K562 (cell line): Measurements from ENCODE around the gene KIF21A. TPM values are rescaled to one million over a fixed set of nuclear protein-coding genes. Genes with fewer than 3 reads are reported as not detected.

ENCODE experiments used
- ATF4 ChIP-seq: fragments of 450-650 bp; formaldehyde crosslinking; IDR thresholded peaks from 2 replicates; pipeline ENCODE4 v1.4.0; 2022; ENCODE audit warnings: mild to moderate bottlenecking, moderate library complexity
- DNMT1 ChIP-seq: fragments of 450-650 bp; IDR thresholded peaks from 2 replicates; pipeline ENCODE4 v1.6.1; 2016; ENCODE audit warnings: antibody characterized with exemption, mild to moderate bottlenecking
- ELF2 ChIP-seq: fragments of 250-450 bp; sonication (Bioruptor Pico); IDR thresholded peaks from 2 replicates; pipeline ENCODE4 v1.5.0; 2021; ENCODE audit warnings: mild to moderate bottlenecking
- HDAC1 ChIP-seq, 2 experiments: fragments of 450-650 bp; IDR thresholded peaks; 2 replicates each; pipeline ENCODE4 v1.6.1; 2016 to 2017; ENCODE audit warnings: inconsistent platforms in 1 of 2, mild to moderate bottlenecking in 1 of 2, moderate library complexity in 1 of 2
- HOXB6 ChIP-seq: fragments of 250-450 bp; sonication (Bioruptor Pico); IDR thresholded peaks from 2 replicates; pipeline ENCODE4 v1.5.1; 2022; ENCODE audit warnings: mild to moderate bottlenecking, borderline replicate concordance
- ILF3 ChIP-seq: fragments of 450-650 bp; IDR thresholded peaks from 2 replicates; pipeline ENCODE4 v1.6.1; 2018; ENCODE audit warnings: antibody characterized with exemption, mild to moderate bottlenecking, moderate library complexity, borderline replicate concordance
- KLF13 ChIP-seq: fragments of 450-650 bp; IDR thresholded peaks from 2 replicates; pipeline ENCODE4 v1.6.1; 2016; ENCODE audit warnings: missing genetic modification characterization, low read depth, mild to moderate bottlenecking, missing compliant biosample characterization, moderate library complexity, borderline replicate concordance
- MED1 ChIP-seq: sonication (generic); formaldehyde crosslinking; IDR thresholded peaks from 2 replicates; pipeline ENCODE4 v1.8.1; 2023; ENCODE audit warnings: missing genetic modification reagents, borderline replicate concordance
- PHTF2 ChIP-seq: fragments of 250-450 bp; sonication (Bioruptor Pico); IDR thresholded peaks from 2 replicates; pipeline ENCODE4 v1.5.0; 2021; ENCODE audit warnings: mild to moderate bottlenecking
- ZFPM2 ChIP-seq: fragments of 250-450 bp; sonication (Bioruptor Pico); IDR thresholded peaks from 2 replicates; pipeline ENCODE4 v1.5.1; 2022; ENCODE audit warnings: mild to moderate bottlenecking
- ZKSCAN8 ChIP-seq: fragments of 200-800 bp; sonication (Bioruptor generic); IDR thresholded peaks from 2 replicates; pipeline ENCODE4 v1.6.1; 2016; ENCODE audit warnings: missing genetic modification characterization, missing compliant biosample characterization
- ZNF253 ChIP-seq: fragments of 250-450 bp; sonication (Bioruptor Pico); conservative IDR thresholded peaks from 2 replicates; pipeline ENCODE4 v1.6.1; 2021; ENCODE audit warnings: mild to moderate bottlenecking
- polyA plus RNA-seq, 8 experiments: library from polyadenylated mRNA; depleted of rRNA in 4 of 8; stranded (reverse) in 5 of 8; unstranded in 3 of 8; fragments of >200 nt; fragmentation: Nextera tagmentation in 2 of 8; fragmentation: Illumina TruSeq in 1 of 8; extraction: Ambion mirVana in 2 of 8; extraction: Trizol in 1 of 8; gene quantifications; 2 replicates each; pipeline versions ENCODE4 v1.2.1 to v1.2.3, GENCODE V29; 2011 to 2014; ENCODE audit warnings: inconsistent platforms in 1 of 8, missing spikeins in 1 of 8
- total RNA-seq, 7 experiments: library from RNA; depleted of rRNA in 6 of 7; stranded (reverse); fragments of >200 nt in 6 of 7; fragmentation: Illumina TruSeq in 2 of 7; extraction: Trizol in 2 of 7; gene quantifications; 2 replicates each; pipeline versions ENCODE4 v1.2.1 to v1.2.3, GENCODE V29; 2011 to 2021; ENCODE audit warnings: low replicate concordance in 1 of 7
- TF ChIP-seq, protein P1 (sequence below): IDR thresholded peaks from 3 replicates; pipeline ENCODE4 v1.6.1; 2011; ENCODE audit warnings: borderline replicate concordance, mild to moderate bottlenecking; ENCODE audit not compliant: insufficient read length, insufficient read depth

The KIF21A gene
- total and polyA plus RNA-seq, 9 of the 15 experiments (the other 6 are each of a cell fraction or from before 2014, with no cell fraction given) = 17.7 to 45.0 (median 30.3) TPM

DNA sequence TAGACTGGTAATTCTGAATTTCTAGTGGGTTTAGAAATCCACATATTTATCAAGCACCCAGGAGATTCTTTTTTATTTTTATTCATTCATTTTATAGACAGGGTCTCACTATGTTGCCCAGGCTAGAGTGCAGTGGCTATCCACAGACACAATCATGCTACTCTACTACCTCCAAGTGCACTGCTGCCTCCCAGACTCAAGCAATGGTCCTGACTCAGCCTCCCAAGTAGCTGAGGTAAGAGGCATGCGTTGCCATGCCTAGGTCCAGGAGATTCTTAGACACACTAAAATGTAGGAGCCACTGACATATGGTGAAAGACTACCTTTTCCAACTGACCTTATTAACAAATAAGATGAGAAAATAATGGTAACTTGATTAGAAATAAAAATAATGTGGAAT lies 38.9 kb downstream of the KIF21A start (continued):
- TF ChIP-seq ZNF253 (CRISPR knock-in tag) = no peak
- no peak for TF ChIP-seq ZFPM2
- no peak for TF ChIP-seq DNMT1
- TF ChIP-seq ZKSCAN8 (CRISPR knock-in tag) = no peak
- TF ChIP-seq HDAC1 (IDR thresholded peaks at IDR 0.05) = no peak
- no peak for TF ChIP-seq HOXB6 (CRISPR knock-in tag)
- no peak for TF ChIP-seq ILF3
- no peak for TF ChIP-seq PHTF2
- TF ChIP-seq KLF13 = no peak
- TF ChIP-seq ELF2 (CRISPR knock-in tag) = no peak
- TF ChIP-seq ATF4 (CRISPR knock-in tag) = no peak
- TF ChIP-seq, protein P1, sequence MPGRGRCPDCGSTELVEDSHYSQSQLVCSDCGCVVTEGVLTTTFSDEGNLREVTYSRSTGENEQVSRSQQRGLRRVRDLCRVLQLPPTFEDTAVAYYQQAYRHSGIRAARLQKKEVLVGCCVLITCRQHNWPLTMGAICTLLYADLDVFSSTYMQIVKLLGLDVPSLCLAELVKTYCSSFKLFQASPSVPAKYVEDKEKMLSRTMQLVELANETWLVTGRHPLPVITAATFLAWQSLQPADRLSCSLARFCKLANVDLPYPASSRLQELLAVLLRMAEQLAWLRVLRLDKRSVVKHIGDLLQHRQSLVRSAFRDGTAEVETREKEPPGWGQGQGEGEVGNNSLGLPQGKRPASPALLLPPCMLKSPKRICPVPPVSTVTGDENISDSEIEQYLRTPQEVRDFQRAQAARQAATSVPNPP = no peak
- TF ChIP-seq MED1 (CRISPR knock-in tag) = no peak
